ENCODE data around the gene SPIN3.
"Not testable (repeated sequence)": the region's sequence is repeated elsewhere in the genome, so short reads cannot be mapped to it uniquely, and the experiment has no call there.

Gene SPIN3

DNA sequence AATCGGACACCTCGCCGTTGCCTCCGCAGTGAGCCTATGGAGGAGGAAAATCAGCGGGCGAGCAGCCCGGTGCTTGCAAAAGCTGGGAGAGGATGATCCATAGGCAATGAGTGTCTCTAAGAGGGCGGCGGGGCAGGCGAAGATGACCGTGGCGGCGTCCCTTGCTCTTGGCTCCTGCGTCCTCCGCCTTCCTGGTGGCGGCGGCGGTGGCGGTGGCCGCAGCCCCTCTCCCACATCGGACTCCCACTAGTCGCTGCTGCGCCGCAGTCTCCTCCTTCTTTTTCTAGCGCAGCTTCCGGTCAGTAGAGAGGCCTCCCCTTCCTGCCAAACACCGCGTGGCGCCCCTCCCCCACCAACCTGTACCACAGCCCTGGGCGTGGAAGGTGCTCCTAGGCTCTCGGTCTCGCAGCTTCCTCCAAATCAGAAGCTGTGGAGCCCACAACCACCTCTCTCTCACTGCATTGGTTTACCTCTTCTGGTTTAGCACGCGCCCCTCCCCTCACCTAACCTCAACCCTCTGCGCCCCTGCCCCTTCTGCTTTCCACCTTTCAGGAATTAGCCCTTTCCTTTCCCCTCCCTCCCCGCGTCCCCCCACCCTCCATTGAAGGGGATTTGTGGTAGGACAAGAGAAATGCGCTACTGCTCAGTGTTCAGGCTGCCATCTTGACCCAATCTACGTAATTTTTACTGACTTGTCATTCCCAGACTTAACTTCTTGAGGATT is at the start of gene SPIN3:
TSS of gene SPIN3 (minus strand) at position 271 of the 724 bp plus-strand sequence. CDS start 594 bp downstream, outside the sequence.
- H3K9me3 ChIP-seq (ENCODE audit: control insufficient read depth in 2 of 2, low read length in 2 of 2) = no peaks in the 10 kb centered on the region
- H3K27me3 ChIP-seq (ENCODE audit: control insufficient read depth in 2 of 2, insufficient read depth in 2 of 2, low read length in 2 of 2) = peaks cover 0 to 3% of the 10 kb centered on the region in 2 donors
- H3K9ac ChIP-seq (ENCODE audit: low read depth in 1 of 2, low read length in 2 of 2) = peak within 1 kb of the TSS; percentile 58 to 68

DNA sequence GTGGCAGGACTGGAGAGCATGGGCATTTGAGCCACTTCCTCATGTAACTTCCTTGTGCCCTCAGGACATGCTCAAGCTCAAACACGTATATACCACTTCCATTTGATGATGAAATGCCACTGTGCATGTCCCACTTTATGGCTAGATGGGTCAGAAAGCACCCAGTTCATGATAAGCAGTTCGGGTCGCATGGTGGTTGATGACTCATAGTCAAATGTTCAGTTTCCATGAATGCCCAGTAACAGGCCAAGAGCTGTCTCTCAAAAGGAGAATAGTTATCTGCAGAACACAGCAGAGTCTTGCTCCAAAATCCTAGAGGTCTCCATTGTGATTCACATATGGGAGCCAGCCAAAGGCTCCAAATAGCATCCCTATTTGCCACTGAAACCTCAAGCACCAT is 48.9 kb upstream of the SPIN3 start:
- H3K9me3 ChIP-seq (ENCODE audit: control insufficient read depth in 2 of 2, low read length in 2 of 2) = no peaks in the 10 kb centered on the region
- H3K27me3 ChIP-seq (ENCODE audit: control insufficient read depth in 2 of 2, insufficient read depth in 2 of 2, low read length in 2 of 2) = peaks cover 5 to 7% of the 10 kb centered on the region in 2 donors
- H3K4me1 ChIP-seq (ENCODE audit: control insufficient read depth in 2 of 2, insufficient read depth in 2 of 2, low read length in 2 of 2) = no peaks in the 10 kb centered on the region
- H3K4me3 ChIP-seq (ENCODE audit: low read length in 2 of 2) = no peak overlapping the region
- H3K36me3 ChIP-seq (ENCODE audit: control insufficient read depth in 2 of 2, insufficient read depth in 2 of 2, low read length in 2 of 2) = no peaks in the 10 kb centered on the region
- H3K27ac ChIP-seq (ENCODE audit: low read depth in 2 of 2, low read length in 2 of 2) = no peak overlapping the region
- H3K9ac ChIP-seq (ENCODE audit: low read depth in 1 of 2, low read length in 2 of 2) = no peak overlapping the region

More for the DNA sequence above, at the start of gene SPIN3:
- Histone ChIP-seq H3K4me1 (ENCODE audit: control insufficient read depth in 2 of 2, insufficient read depth in 2 of 2, low read length in 2 of 2) (no peaks in the 10 kb centered on the region), H3K36me3 (ENCODE audit: control insufficient read depth in 2 of 2, insufficient read depth in 2 of 2, low read length in 2 of 2) (no peaks in the 10 kb centered on the region), H3K27ac (ENCODE audit: low read depth in 2 of 2, low read length in 2 of 2) (peak within 1 kb of the TSS; percentile 61 to 65), H3K4me3 (ENCODE audit: low read length in 2 of 2) (peak within 1 kb of the TSS; percentile 83 to 87)

DNA sequence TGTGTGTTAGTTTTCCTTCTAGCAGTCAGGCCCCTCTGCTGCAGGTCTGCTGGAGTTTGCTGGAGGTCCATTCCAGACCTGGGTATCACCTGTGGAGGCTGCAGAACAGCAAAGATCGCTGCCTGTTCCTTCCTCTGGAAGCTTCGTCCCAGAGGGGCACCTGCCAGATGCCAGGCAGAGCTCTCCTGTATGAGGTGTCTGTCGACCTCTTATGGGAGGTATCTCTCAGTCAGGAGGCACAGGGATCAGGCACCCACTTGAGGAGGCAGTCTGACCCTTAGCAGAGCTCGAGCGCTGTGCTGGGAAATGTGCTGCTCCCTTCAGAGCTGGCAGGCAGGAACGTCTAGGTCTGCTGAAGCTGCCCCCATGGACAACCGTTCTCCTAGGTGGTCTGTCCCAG is 41.9 kb upstream of the SPIN3 start:
- not testable (repeated sequence) for H3K4me1 ChIP-seq (ENCODE audit: control insufficient read depth in 2 of 2, insufficient read depth in 2 of 2, low read length in 2 of 2); H3K36me3 ChIP-seq (ENCODE audit: control insufficient read depth in 2 of 2, insufficient read depth in 2 of 2, low read length in 2 of 2); H3K27ac ChIP-seq (ENCODE audit: low read depth in 2 of 2, low read length in 2 of 2); H3K9me3 ChIP-seq (ENCODE audit: control insufficient read depth in 2 of 2, low read length in 2 of 2); H3K9ac ChIP-seq (ENCODE audit: low read depth in 1 of 2, low read length in 2 of 2); H3K27me3 ChIP-seq (ENCODE audit: control insufficient read depth in 2 of 2, insufficient read depth in 2 of 2, low read length in 2 of 2); H3K4me3 ChIP-seq (ENCODE audit: low read length in 2 of 2)

DNA sequence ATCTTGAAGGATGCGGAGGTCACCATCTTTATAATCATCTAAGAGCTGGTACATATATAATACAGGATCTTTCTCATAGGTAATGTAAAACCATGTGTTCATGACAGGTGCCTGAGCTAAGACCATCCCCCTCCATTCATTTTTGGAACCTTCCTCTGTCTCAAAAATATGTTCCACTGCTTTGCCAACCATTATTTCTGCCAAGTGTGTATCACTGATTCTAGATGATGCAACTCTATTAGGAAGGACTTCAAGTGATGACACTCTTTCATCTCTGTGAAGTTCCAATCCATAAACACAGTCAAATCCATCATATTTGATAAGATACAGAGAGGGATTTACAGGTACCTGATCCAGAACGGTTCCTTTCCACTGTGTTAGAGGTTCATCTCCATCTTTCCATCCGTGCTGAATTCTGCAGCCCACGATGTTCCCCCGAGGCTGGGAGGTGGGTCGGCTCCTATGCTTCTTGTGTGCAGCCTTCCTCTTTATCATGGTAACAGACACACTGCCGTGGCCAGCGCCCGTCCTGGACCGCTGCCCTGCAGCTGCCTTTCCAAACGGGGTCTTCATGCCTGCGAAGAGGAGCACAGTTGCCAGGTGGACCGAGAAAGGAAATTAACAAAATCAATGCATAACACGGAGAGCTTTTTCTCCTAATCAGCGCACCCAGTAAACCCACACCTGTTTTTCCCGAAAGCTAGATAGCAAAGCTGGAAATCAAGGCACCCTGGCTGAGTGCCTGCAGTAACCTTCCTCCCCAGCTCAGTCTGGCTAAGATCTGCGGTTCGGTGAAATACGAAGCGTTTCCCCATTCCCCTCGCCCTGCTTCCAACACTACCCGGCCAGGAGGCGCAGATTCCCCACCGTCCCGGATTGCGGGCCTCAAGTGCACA is 718 bp downstream of the SPIN3 start:
- Histone ChIP-seq H3K9me3 (ENCODE audit: control insufficient read depth in 2 of 2, low read length in 2 of 2) (no peaks in the 10 kb centered on the region), H3K4me3 (ENCODE audit: low read length in 2 of 2) (peak overlapping the region; percentile 83 to 87), H3K36me3 (ENCODE audit: control insufficient read depth in 2 of 2, insufficient read depth in 2 of 2, low read length in 2 of 2) (no peaks in the 10 kb centered on the region), H3K27ac (ENCODE audit: low read depth in 2 of 2, low read length in 2 of 2) (peak overlapping the region in 1 of 2 donors; percentile 61), H3K4me1 (ENCODE audit: control insufficient read depth in 2 of 2, insufficient read depth in 2 of 2, low read length in 2 of 2) (no peaks in the 10 kb centered on the region), H3K27me3 (ENCODE audit: control insufficient read depth in 2 of 2, insufficient read depth in 2 of 2, low read length in 2 of 2) (no peaks in the 10 kb centered on the region), H3K9ac (ENCODE audit: low read depth in 1 of 2, low read length in 2 of 2) (peak overlapping the region; percentile 58 to 68)

DNA sequence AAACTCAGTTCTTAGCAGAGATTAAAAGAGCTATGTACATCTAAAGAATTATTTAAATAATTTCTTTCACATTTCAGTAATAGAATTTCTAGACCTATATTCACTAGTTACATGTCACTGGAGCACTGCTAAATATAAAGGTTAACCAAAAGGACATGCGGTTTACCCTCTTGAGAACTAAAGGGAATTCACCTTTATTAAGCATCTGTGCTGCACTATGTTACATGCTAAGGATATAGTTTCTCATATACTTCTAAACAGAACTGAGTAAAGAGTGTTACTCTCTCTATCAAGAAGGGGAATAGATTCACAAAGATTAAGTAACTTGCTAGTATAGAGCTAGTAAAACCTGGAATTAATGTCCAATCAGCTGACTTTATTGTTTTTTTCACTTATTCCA is 7.6 kb downstream of the SPIN3 start:
- Histone ChIP-seq H3K9ac (ENCODE audit: low read depth in 1 of 2, low read length in 2 of 2) (no peak overlapping the region), H3K4me1 (ENCODE audit: control insufficient read depth in 2 of 2, insufficient read depth in 2 of 2, low read length in 2 of 2) (no peaks in the 10 kb centered on the region), H3K4me3 (ENCODE audit: low read length in 2 of 2) (no peak overlapping the region), H3K27ac (ENCODE audit: low read depth in 2 of 2, low read length in 2 of 2) (no peak overlapping the region), H3K36me3 (ENCODE audit: control insufficient read depth in 2 of 2, insufficient read depth in 2 of 2, low read length in 2 of 2) (peaks cover 3 to 7% of the 10 kb centered on the region in 2 donors), H3K9me3 (ENCODE audit: control insufficient read depth in 2 of 2, low read length in 2 of 2) (no peaks in the 10 kb centered on the region), H3K27me3 (ENCODE audit: control insufficient read depth in 2 of 2, insufficient read depth in 2 of 2, low read length in 2 of 2) (no peaks in the 10 kb centered on the region)

DNA sequence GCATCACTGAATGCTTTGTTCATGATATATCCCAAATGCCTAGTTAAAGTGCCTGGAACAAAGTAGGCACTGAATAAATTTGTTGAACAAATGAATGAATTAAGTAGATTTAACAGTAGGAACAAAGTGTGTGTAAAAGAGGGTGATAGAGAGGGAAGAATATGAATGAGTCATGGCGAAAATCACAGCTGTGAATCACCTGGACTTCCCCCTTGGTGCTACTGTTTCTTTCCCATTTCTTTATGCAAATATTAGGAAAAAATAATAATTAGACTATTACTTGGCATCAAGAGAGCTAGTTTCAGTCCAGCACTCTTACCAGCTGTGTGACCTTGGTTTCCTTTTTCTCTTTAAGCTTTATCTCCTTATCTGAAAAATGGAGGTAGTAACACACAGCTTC is 9.2 kb downstream of the SPIN3 start:
- H3K9ac ChIP-seq (ENCODE audit: low read depth in 1 of 2, low read length in 2 of 2) = no peak overlapping the region
- H3K36me3 ChIP-seq (ENCODE audit: control insufficient read depth in 2 of 2, insufficient read depth in 2 of 2, low read length in 2 of 2) = peaks cover 3 to 10% of the 10 kb centered on the region in 2 donors
- H3K4me3 ChIP-seq (ENCODE audit: low read length in 2 of 2) = no peak overlapping the region
- H3K27ac ChIP-seq (ENCODE audit: low read depth in 2 of 2, low read length in 2 of 2) = no peak overlapping the region
- no peaks in the 10 kb centered on the region for H3K4me1 ChIP-seq (ENCODE audit: control insufficient read depth in 2 of 2, insufficient read depth in 2 of 2, low read length in 2 of 2)
- H3K27me3 ChIP-seq (ENCODE audit: control insufficient read depth in 2 of 2, insufficient read depth in 2 of 2, low read length in 2 of 2) = peaks cover 0 to 2% of the 10 kb centered on the region in 2 donors
- no peaks in the 10 kb centered on the region for H3K9me3 ChIP-seq (ENCODE audit: control insufficient read depth in 2 of 2, low read length in 2 of 2)

DNA sequence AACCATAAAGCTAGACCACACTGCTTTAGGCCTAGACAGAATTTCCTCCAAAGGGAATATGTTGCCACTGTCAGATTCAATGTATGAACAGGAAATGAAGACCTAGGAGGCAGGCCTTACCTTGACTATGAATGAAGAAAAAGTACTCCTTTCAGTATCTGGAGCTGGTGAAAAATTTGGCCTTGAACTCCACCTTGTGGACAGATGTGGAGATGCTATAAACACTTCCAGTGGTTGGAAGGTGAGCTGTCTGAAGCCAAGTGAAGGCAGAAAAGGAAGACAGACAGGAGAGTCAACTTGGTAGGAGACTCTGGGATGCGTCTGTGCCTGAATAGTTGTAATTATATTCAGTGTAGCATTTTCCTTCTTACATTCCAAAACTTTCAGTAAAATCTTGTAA is 17.2 kb downstream of the SPIN3 start:
- Histone ChIP-seq H3K27me3 (ENCODE audit: control insufficient read depth in 2 of 2, insufficient read depth in 2 of 2, low read length in 2 of 2) (peaks cover 0 to 2% of the 10 kb centered on the region in 2 donors), H3K9ac (ENCODE audit: low read depth in 1 of 2, low read length in 2 of 2) (no peak overlapping the region), H3K27ac (ENCODE audit: low read depth in 2 of 2, low read length in 2 of 2) (no peak overlapping the region), H3K9me3 (ENCODE audit: control insufficient read depth in 2 of 2, low read length in 2 of 2) (no peaks in the 10 kb centered on the region), H3K36me3 (ENCODE audit: control insufficient read depth in 2 of 2, insufficient read depth in 2 of 2, low read length in 2 of 2) (peaks cover 8% of the 10 kb centered on the region in 2 donors), H3K4me3 (ENCODE audit: low read length in 2 of 2) (no peak overlapping the region), H3K4me1 (ENCODE audit: control insufficient read depth in 2 of 2, insufficient read depth in 2 of 2, low read length in 2 of 2) (no peaks in the 10 kb centered on the region)

DNA sequence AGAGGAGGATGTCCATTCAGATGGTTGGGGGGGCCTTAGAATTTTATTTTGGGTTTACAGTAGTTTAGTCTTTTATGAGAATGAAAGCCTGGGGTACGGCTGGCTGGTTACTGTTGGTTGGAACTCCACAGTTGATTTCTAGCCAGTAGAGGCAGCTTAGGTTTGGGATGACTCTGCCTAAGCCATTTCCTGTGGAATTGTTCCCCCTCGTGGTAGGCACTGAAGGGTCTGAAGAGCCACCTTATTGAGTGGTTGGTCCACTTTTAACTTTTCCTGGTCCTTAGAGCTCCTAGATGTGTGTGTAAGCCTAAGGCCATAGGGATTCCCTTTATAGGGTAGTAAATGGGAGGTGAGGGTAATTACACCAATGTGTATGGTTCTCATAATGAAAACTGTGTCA is 19.7 kb downstream of the SPIN3 start:
- peaks cover 4 to 8% of the 10 kb centered on the region in 2 donors for H3K36me3 ChIP-seq (ENCODE audit: control insufficient read depth in 2 of 2, insufficient read depth in 2 of 2, low read length in 2 of 2)
- H3K27ac ChIP-seq (ENCODE audit: low read depth in 2 of 2, low read length in 2 of 2) = no peak overlapping the region
- H3K27me3 ChIP-seq (ENCODE audit: control insufficient read depth in 2 of 2, insufficient read depth in 2 of 2, low read length in 2 of 2) = no peaks in the 10 kb centered on the region
- no peak overlapping the region for H3K9ac ChIP-seq (ENCODE audit: low read depth in 1 of 2, low read length in 2 of 2)
- no peak overlapping the region for H3K4me3 ChIP-seq (ENCODE audit: low read length in 2 of 2)
- no peaks in the 10 kb centered on the region for H3K4me1 ChIP-seq (ENCODE audit: control insufficient read depth in 2 of 2, insufficient read depth in 2 of 2, low read length in 2 of 2)
- no peaks in the 10 kb centered on the region for H3K9me3 ChIP-seq (ENCODE audit: control insufficient read depth in 2 of 2, low read length in 2 of 2)

DNA sequence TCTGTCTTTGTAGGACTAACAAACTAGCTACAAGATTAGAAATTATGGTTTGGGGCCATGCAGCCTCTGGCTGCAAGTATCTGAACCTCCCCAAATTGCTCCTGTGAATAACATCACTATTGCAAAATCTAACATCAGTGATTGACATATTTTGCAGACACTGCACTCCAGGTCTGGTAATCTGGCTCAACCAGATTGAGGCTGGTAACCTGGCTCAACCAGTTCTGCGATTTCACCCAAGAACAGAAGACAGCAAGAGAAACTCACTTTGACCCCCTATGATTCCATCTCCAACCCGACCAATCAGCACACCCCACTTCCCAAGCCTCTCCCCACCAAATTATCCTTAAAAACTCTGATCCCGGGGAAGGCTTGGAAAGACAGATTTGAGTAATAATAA is 20.9 kb downstream of the SPIN3 start:
- no peaks in the 10 kb centered on the region for H3K4me1 ChIP-seq (ENCODE audit: control insufficient read depth in 2 of 2, insufficient read depth in 2 of 2, low read length in 2 of 2)
- H3K27ac ChIP-seq (ENCODE audit: low read depth in 2 of 2, low read length in 2 of 2) = no peak overlapping the region
- no peak overlapping the region for H3K4me3 ChIP-seq (ENCODE audit: low read length in 2 of 2)
- no peaks in the 10 kb centered on the region for H3K27me3 ChIP-seq (ENCODE audit: control insufficient read depth in 2 of 2, insufficient read depth in 2 of 2, low read length in 2 of 2)
- no peaks in the 10 kb centered on the region for H3K9me3 ChIP-seq (ENCODE audit: control insufficient read depth in 2 of 2, low read length in 2 of 2)
- no peak overlapping the region for H3K9ac ChIP-seq (ENCODE audit: low read depth in 1 of 2, low read length in 2 of 2)
- peaks cover 2 to 6% of the 10 kb centered on the region in 2 donors for H3K36me3 ChIP-seq (ENCODE audit: control insufficient read depth in 2 of 2, insufficient read depth in 2 of 2, low read length in 2 of 2)

DNA sequence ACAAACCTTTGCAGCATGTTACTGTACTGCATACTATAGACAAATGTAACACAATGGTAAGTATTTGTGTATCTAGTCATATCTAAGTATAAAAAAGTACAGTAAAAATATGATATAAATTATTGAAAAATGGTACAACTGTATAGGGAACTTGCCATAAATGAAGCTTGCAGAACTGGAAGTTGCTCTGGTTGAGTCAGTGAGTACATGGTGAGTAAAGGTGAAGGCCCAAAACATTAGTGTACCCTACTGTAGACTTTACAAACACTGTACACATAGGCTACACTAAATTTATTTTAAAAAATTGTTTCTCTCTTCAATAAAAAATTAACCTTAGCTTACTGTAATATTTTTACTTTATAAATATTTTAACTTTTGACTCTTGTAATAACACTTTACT is 25.8 kb downstream of the SPIN3 start:
- Histone ChIP-seq H3K27ac (ENCODE audit: low read depth in 2 of 2, low read length in 2 of 2) (no peak overlapping the region), H3K36me3 (ENCODE audit: control insufficient read depth in 2 of 2, insufficient read depth in 2 of 2, low read length in 2 of 2) (no peaks in the 10 kb centered on the region), H3K4me3 (ENCODE audit: low read length in 2 of 2) (no peak overlapping the region), H3K27me3 (ENCODE audit: control insufficient read depth in 2 of 2, insufficient read depth in 2 of 2, low read length in 2 of 2) (peaks cover 0 to 3% of the 10 kb centered on the region in 2 donors), H3K4me1 (ENCODE audit: control insufficient read depth in 2 of 2, insufficient read depth in 2 of 2, low read length in 2 of 2) (no peaks in the 10 kb centered on the region), H3K9ac (ENCODE audit: low read depth in 1 of 2, low read length in 2 of 2) (no peak overlapping the region), H3K9me3 (ENCODE audit: control insufficient read depth in 2 of 2, low read length in 2 of 2) (no peaks in the 10 kb centered on the region)
